Heart left ventricle (tissue), 16 donors: ENCODE data around the gene KIF17. TPM values are rescaled to one million over a fixed set of nuclear protein-coding genes. Genes with fewer than 3 reads are reported as not detected.

ENCODE experiments used
- ATAC-seq, 4 donors: fragments of 200-7000 bp; cut with Tn5 transposase; one replicate each; pipeline ENCODE4 v1.9.1; 2020 to 2022; ENCODE audit warnings: moderate library complexity in 4 of 4, mild to moderate bottlenecking in 3 of 4, moderate number of reproducible peaks in 1 of 4
- DNase-seq, 5 donors: peaks; one replicate each; pipeline ENCODE4 v3.0.0-alpha.2; 2020
- H3K27ac ChIP-seq, 12 donors: fragments of 200-600 bp; sonication (generic) in 4 of 12; one replicate each; pipeline versions ENCODE4 v1.5.0 to v1.8.0; 2016 to 2022; ENCODE audit warnings: mild to moderate bottlenecking in 2 of 12
- H3K27me3 ChIP-seq, 9 donors: fragments of 200-600 bp; sonication (generic) in 2 of 9; one replicate each; pipeline versions ENCODE4 v1.5.1 to v1.8.0; 2016 to 2022; ENCODE audit warnings: mild to moderate bottlenecking in 3 of 9
- H3K36me3 ChIP-seq, 9 donors: fragments of 200-600 bp; sonication (generic) in 2 of 9; one replicate each; pipeline versions ENCODE4 v1.5.0 to v1.8.0; 2018 to 2022; ENCODE audit warnings: mild to moderate bottlenecking in 2 of 9
- H3K4me1 ChIP-seq, 12 donors: fragments of 200-600 bp; sonication (generic) in 4 of 12; one replicate each; pipeline versions ENCODE4 v1.5.0 to v1.8.0; 2016 to 2022; ENCODE audit warnings: mild to moderate bottlenecking in 3 of 12
- H3K4me3 ChIP-seq, 12 donors: fragments of 200-600 bp; sonication (generic) in 4 of 12; one replicate each; pipeline versions ENCODE4 v1.5.0 to v1.8.0; 2017 to 2022; ENCODE audit warnings: mild to moderate bottlenecking in 9 of 12, moderate library complexity in 4 of 12
- H3K9me3 ChIP-seq, 12 donors: fragments of 200-600 bp; sonication (generic) in 4 of 12; one replicate each; pipeline versions ENCODE4 v1.5.0 to v1.8.0; 2016 to 2022; ENCODE audit warnings: mild to moderate bottlenecking in 1 of 12
- POLR2A ChIP-seq, 2 donors: fragments of 450-650 bp; IDR thresholded peaks; one replicate each; pipeline ENCODE4 v1.6.1; 2017; ENCODE audit warnings: antibody characterized with exemption in 2 of 2, mild to moderate bottlenecking in 2 of 2, moderate library complexity in 2 of 2
- WGBS, 4 donors: extraction: QIAGEN DNeasy Blood & Tissue Kit in 2 of 4; methylation state at CpG; one replicate each; pipeline versions ENCODE4 v1.1.5 to v1.1.7; 2013 to 2018; 5-methylcytosine and 5-hydroxymethylcytosine counted together
- intact Hi-C, 10 donors: fragments of 100-400 bp; cut with DNase I; formaldehyde crosslinking; loops; one replicate each; pipeline versions ENCODE4 v1.11.1 to v1.14.2; 2022
- polyA plus RNA-seq, 2 donors: library from polyadenylated mRNA; stranded (reverse); fragments of 200-250 nt; gene quantifications; one replicate each; pipeline ENCODE4 v1.2.3, GENCODE V29; 2013
- total RNA-seq, 9 donors: library from RNA; depleted of rRNA in 2 of 9; stranded (reverse); fragments of >200 nt in 2 of 9; fragmentation: NEBNext Ultra II Directional in 3 of 9; extraction: Animal tissue kit (Norgen Biotek cat#: 25700) in 3 of 9; gene quantifications; one replicate each; pipeline versions ENCODE4 v1.1.0 to v1.2.4, GENCODE V29; 2016 to 2023
- TF ChIP-seq, protein P1 (sequence below), 12 donors: fragments of 200-600 bp; sonication (generic) in 4 of 12; IDR thresholded peaks; one replicate each; pipeline versions ENCODE4 v1.5.0 to v1.8.0; 2018 to 2022; ENCODE audit warnings: antibody characterized with exemption in 12 of 12, mild to moderate bottlenecking in 5 of 12
- donor health status: ischemic (EF 13 %, LVEDD 7.1; RV severe dilation, severe dysfunction).
- donor health status: healthy with polysubstance abuse.
- donor health status: DM: no; HTN: yes; CAD: no.
- donor health status: DM: no; HTN: no; CAD: no.
- donor health status: ischemic (EF 25% LVEDD 6.9; RV normal size, moderate dysfunction).
- donor health status: ischemic (EF 25% LVEDD 5.7; RV mildly dilated, moderate dysfunction).
- donor health status: healthy.
- donor health status: DM: yes; HTN: yes; CAD: no.
- donor health status: ischemic (EF 35%, LVEDD 5.7; RV mildly dilated, moderate dysfunction).
- donor health status: nonischemic (EF 11% LVEDD 7.7; RV severe dilation, severe dysfunction).
- donor health status: DM: yes; HTN: yes; CAD: no.
- donor health status: PGD.
- donor health status: ischemic (EF 29% LVEDD 5.4; RV normal size, mild dysfunction).
- donor health status: nonischemic (EF 23%, LVEDD 6.1; RV moderate dilation, normal function).

The KIF17 gene
- total and polyA plus RNA-seq, 11 donors = 1.6 to 9.3 (median 3.4) TPM

GRCh38 chr1:20739225-20739624 lies 21.4 kb upstream of the KIF17 start:
- Histone ChIP-seq H3K4me3 (no peak overlapping the region), H3K27ac (no peak overlapping the region), H3K4me1 (peaks cover 0 to 6% (median 0%) of the 10 kb centered on the region in 12 donors), H3K36me3 (peaks cover 0 to 76% (median 68%) of the 10 kb centered on the region in 9 donors), H3K9me3 (no peaks in the 10 kb centered on the region), H3K27me3 (no peaks in the 10 kb centered on the region)
- DNase-seq = no peak
- intact Hi-C loops = loop anchor here in 3 of 10 donors (10.0 kb wide), 1 partner anchor 214 kb away; no protein-coding TSS in a partner anchor
- WGBS, 4 donors = 62 to 87% (median 70%) methylated on average over 2 of the region's 2 CpGs
- ATAC-seq = no peak
- TF ChIP-seq, protein P1, sequence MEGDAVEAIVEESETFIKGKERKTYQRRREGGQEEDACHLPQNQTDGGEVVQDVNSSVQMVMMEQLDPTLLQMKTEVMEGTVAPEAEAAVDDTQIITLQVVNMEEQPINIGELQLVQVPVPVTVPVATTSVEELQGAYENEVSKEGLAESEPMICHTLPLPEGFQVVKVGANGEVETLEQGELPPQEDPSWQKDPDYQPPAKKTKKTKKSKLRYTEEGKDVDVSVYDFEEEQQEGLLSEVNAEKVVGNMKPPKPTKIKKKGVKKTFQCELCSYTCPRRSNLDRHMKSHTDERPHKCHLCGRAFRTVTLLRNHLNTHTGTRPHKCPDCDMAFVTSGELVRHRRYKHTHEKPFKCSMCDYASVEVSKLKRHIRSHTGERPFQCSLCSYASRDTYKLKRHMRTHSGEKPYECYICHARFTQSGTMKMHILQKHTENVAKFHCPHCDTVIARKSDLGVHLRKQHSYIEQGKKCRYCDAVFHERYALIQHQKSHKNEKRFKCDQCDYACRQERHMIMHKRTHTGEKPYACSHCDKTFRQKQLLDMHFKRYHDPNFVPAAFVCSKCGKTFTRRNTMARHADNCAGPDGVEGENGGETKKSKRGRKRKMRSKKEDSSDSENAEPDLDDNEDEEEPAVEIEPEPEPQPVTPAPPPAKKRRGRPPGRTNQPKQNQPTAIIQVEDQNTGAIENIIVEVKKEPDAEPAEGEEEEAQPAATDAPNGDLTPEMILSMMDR (IDR thresholded peaks at IDR 0.05) = no peak
- no peak for TF ChIP-seq POLR2A (IDR thresholded peaks at IDR 0.05)

- Histone ChIP-seq H3K9me3 (no peaks in the 10 kb centered on the region), H3K36me3 (peaks cover 0 to 40% (median 32%) of the 10 kb centered on the region in 9 donors), H3K27ac (no peak overlapping the region), H3K4me1 (peaks cover 0 to 30% (median 13%) of the 10 kb centered on the region in 12 donors), H3K27me3 (peaks cover 2 to 20% (median 12%) of the 10 kb centered on the region in 9 donors), H3K4me3 (no peak overlapping the region)
- ATAC-seq (no peak), DNase-seq (no peak)
- WGBS, 4 donors = 77 to 90% (median 87%) methylated on average over 7 of the region's 7 CpGs
- TF ChIP-seq, protein P1 (IDR thresholded peaks at IDR 0.05) = no peak
- no peak for TF ChIP-seq POLR2A (IDR thresholded peaks at IDR 0.05)
- intact Hi-C loops = loop anchor here in 3 of 10 donors (10.0 kb wide), 1 partner anchor 211 kb away; no protein-coding TSS in a partner anchor
These were observed 17.8 kb upstream of the KIF17 start for GRCh38 chr1:20735581-20736111.

DNA sequence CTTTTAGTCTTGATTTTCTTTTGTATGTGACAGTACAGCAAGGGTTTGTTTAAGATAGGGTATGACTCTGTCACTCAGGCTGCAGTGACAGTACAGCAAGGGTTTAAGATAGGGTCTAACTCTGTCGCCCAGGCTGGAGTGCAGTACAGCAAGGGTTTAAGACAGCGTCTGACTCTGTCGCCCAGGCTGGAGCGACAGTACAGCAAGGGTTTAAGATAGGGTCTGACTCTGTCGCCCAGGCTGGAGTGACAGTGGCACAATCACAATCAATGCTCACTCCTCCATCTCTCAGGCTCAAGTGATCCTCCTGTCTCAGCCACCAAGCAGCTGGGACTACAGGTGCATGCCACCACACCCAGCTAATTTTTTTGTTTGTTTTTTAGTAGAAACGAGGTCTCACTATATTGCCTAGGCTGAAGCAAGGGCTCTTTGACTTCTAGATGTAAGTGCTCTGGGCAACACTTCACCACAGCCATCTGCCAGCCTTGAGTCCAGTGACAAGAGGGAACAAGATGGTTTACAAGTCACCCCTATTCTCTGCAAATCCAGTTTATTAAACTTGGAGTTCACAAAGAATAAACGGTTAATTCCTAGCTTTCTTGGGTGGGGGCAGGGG lies 15.7 kb upstream of the KIF17 start:
- Histone ChIP-seq H3K9me3 (no peaks in the 10 kb centered on the region), H3K4me1 (peaks cover 0 to 32% (median 13%) of the 10 kb centered on the region in 12 donors), H3K27me3 (peaks cover 4 to 40% (median 23%) of the 10 kb centered on the region in 9 donors), H3K4me3 (peak overlapping the region in 10 of 12 donors; percentile 44 to 69 (median 56)), H3K27ac (peak overlapping the region in 6 of 12 donors; percentile 19 to 57 (median 38)), H3K36me3 (peaks cover 0 to 18% (median 12%) of the 10 kb centered on the region in 9 donors)
- peak in 2 of 4 donors; percentile 18 to 27 for ATAC-seq
- no peak for TF ChIP-seq POLR2A (IDR thresholded peaks at IDR 0.05)
- WGBS, 4 donors = 20 to 30% (median 23%) methylated on average over 7 of the region's 7 CpGs
- no peak for DNase-seq
- intact Hi-C loops = loop anchor here in 4 of 10 donors (5.0 to 10.0 kb wide), 4 partner anchors 36 to 211 kb away; no protein-coding TSS in a partner anchor

DNA sequence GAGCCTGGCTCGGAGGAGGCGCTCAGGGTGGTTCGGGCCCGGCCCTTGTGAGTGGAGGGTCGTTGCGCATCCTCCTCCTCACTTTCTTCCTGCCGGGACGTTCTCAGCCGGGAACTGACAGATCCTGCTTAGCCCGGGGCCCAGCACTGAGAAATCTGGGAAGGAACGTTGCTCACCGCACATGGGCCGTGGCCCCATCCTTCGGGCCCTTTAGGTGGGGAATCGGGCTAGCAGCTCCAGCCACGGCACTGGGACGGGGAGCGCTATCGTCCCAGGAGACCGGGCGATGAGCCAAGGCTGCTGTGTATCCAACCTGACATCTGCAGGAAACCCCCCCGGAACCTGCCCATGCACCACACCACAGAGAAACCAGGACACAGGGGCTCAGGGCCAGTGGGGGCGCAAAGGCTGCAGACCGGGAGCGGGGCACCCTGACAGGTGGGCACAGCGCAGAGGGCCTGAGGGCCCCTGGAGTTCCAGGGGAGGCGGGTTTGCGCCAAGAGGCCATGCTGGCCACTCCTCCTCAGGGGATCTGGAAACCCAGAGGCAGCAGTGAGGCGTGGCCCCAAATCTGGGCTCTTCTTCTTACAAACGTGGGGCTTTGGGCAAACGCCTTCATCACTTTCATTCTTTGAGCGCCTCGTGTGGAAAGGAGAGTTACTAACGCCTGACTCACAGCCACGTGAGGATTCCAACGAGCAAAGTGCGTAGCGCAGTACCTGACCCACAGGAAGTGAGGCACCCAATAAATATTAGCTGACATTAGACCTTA lies 15.0 kb upstream of the KIF17 start, which contains the start of gene SH2D5:
SH2D5 (minus strand) TSS at position 116 of the 772 bp plus-strand sequence. CDS start 4,659 bp downstream, outside the sequence.
- Histone ChIP-seq H3K27me3 (peaks cover 4 to 44% (median 26%) of the 10 kb centered on the region in 9 donors), H3K9me3 (no peaks in the 10 kb centered on the region), H3K36me3 (peaks cover 0 to 12% (median 7%) of the 10 kb centered on the region in 9 donors), H3K4me1 (peaks cover 0 to 32% (median 13%) of the 10 kb centered on the region in 12 donors), H3K4me3 (peak within 1 kb of the TSS; percentile 42 to 69 (median 56)), H3K27ac (peak within 1 kb of the TSS in 6 of 12 donors; percentile 19 to 57 (median 38))
- intact Hi-C loops = loop anchor here in 4 of 10 donors (5.0 to 10.0 kb wide), 4 partner anchors 35 to 210 kb away; no protein-coding TSS in a partner anchor
- TF ChIP-seq, protein P1 (IDR thresholded peaks at IDR 0.05) = peak in 9 of 12 donors; percentile 9 to 51 (median 31)
- TF ChIP-seq POLR2A (IDR thresholded peaks at IDR 0.05) = no peak
- ATAC-seq (peak; percentile 7 to 78 (median 64)), DNase-seq (peak in 4 of 5 donors; percentile 41 to 63 (median 51))
- WGBS, 4 donors = 1 to 3% (median 1%) methylated on average over 27 to 38 of the region's 38 CpGs
